Peyer's patch (tissue), 4 donors: ENCODE results near the gene MOB1B. TPM values are rescaled to one million over a fixed set of nuclear protein-coding genes. Genes with fewer than 3 reads are reported as not detected.

Source experiments
- DNase-seq, 3 donors: peaks; one replicate each; pipeline ENCODE4 v3.0.0-alpha.2; 2017 to 2019
- H3K27ac ChIP-seq, 4 donors: fragments of 200-600 bp; sonication (generic); one replicate each; pipeline ENCODE4 v1.5.1; 2016 to 2019
- H3K27me3 ChIP-seq, 2 donors: fragments of 200-600 bp; sonication (generic); one replicate each; pipeline ENCODE4 v1.5.1; 2019
- H3K36me3 ChIP-seq, 3 donors: fragments of 200-600 bp; sonication (generic); one replicate each; pipeline ENCODE4 v1.5.1; 2016 to 2019
- H3K4me1 ChIP-seq, 4 donors: fragments of 200-600 bp; sonication (generic); one replicate each; pipeline ENCODE4 v1.5.1; 2016 to 2019
- H3K4me3 ChIP-seq, 4 donors: fragments of 200-600 bp; sonication (generic); 1 replicate in 3 of 4; 2 replicates in 1 of 4; pipeline ENCODE4 v1.5.1; 2016 to 2019; ENCODE audit warnings: mild to moderate bottlenecking in 1 of 4
- H3K9me3 ChIP-seq, 4 donors: fragments of 200-600 bp; sonication (generic); one replicate each; pipeline ENCODE4 v1.5.1; 2016 to 2019; ENCODE audit warnings: mild to moderate bottlenecking in 1 of 4
- POLR2A ChIP-seq, 2 donors: fragments of 450-650 bp; IDR thresholded peaks; one replicate each; pipeline ENCODE4 v1.5.1; 2017; ENCODE audit warnings: antibody characterized with exemption in 2 of 2, mild to moderate bottlenecking in 2 of 2, moderate library complexity in 2 of 2
- total RNA-seq, 4 donors: library from RNA; depleted of rRNA; stranded (reverse); fragments of >200 nt; gene quantifications; one replicate each; pipeline ENCODE4 v1.1.0, GENCODE V29; 2016
- TF ChIP-seq, protein P1 (sequence below), 6 experiments: fragments of 450-650 bp in 4 of 6; fragments of 200-600 bp in 2 of 6; sonication (generic) in 1 of 6; IDR thresholded peaks; one replicate each; pipeline ENCODE4 v1.5.1; 2017 to 2019; ENCODE audit warnings: antibody characterized with exemption in 6 of 6, mild to moderate bottlenecking in 3 of 6, moderate library complexity in 1 of 6

MOB1B gene
- total RNA-seq, 4 donors from 2014 or later, result 4.0 to 15.7 (median 7.5) TPM

- no peaks in the 10 kb centered on the region for H3K36me3 ChIP-seq
- peak overlapping the region; percentile 60 to 84 (median 78) for H3K4me3 ChIP-seq
- TF ChIP-seq, protein P1, sequence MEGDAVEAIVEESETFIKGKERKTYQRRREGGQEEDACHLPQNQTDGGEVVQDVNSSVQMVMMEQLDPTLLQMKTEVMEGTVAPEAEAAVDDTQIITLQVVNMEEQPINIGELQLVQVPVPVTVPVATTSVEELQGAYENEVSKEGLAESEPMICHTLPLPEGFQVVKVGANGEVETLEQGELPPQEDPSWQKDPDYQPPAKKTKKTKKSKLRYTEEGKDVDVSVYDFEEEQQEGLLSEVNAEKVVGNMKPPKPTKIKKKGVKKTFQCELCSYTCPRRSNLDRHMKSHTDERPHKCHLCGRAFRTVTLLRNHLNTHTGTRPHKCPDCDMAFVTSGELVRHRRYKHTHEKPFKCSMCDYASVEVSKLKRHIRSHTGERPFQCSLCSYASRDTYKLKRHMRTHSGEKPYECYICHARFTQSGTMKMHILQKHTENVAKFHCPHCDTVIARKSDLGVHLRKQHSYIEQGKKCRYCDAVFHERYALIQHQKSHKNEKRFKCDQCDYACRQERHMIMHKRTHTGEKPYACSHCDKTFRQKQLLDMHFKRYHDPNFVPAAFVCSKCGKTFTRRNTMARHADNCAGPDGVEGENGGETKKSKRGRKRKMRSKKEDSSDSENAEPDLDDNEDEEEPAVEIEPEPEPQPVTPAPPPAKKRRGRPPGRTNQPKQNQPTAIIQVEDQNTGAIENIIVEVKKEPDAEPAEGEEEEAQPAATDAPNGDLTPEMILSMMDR (IDR thresholded peaks at IDR 0.05), result no peak
- TF ChIP-seq POLR2A (IDR thresholded peaks at IDR 0.05), result no peak
- peak overlapping the region; percentile 56 to 86 (median 79) for H3K27ac ChIP-seq
- no peaks in the 10 kb centered on the region for H3K9me3 ChIP-seq
- DNase-seq, result no peak
- H3K27me3 ChIP-seq, result no peaks in the 10 kb centered on the region
- no peaks in the 10 kb centered on the region for H3K4me1 ChIP-seq
Measured at GRCh38 chr4:70901607-70901983, 574 bp upstream of the MOB1B start.

DNA sequence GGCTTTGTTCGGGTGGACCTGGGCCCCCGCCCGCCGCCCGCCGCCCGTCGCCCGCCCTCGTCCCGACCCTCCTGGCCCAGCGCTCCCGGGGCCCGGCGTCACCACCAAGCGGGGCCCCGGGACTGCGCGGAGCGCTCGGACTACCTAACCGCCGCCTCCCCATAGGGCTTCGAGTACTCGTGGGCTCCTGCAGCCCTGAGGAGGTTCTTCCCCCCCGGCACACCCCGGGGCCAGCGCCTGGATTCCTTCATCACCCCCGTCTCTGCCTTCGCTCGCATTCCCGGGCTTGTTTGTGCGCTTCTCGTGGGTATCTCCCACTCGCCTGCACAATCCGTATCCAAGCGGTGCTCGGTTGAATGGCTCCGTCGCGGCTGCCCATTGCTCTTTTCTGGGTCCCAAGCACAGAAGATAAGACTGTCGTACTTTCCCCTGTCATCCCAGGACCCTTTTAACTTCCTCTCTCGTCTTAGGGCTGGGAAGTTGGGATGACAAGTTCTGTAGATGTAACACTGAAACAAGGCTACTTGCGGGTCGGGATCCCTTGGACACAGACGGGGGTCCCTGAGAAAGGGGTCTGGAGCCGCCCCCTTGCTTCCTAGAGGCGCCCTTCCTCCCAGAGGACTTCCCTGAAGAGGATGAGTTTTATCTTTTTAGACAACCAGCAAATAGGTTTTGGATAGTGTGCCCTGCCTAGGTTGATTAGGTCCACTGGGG lies 565 bp downstream of the MOB1B start:
- H3K4me1 ChIP-seq, result no peaks in the 10 kb centered on the region
- H3K27me3 ChIP-seq, result no peaks in the 10 kb centered on the region
- peak overlapping the region; percentile 56 to 86 (median 79) for H3K27ac ChIP-seq
- H3K4me3 ChIP-seq, result peak overlapping the region; percentile 60 to 84 (median 78)
- no peaks in the 10 kb centered on the region for H3K9me3 ChIP-seq
- no peaks in the 10 kb centered on the region for H3K36me3 ChIP-seq
- DNase-seq, result peak in 1 of 3 donors; percentile 57
- TF ChIP-seq POLR2A (IDR thresholded peaks at IDR 0.05), result no peak
- TF ChIP-seq, protein P1 (IDR thresholded peaks at IDR 0.05), result no peak

DNA sequence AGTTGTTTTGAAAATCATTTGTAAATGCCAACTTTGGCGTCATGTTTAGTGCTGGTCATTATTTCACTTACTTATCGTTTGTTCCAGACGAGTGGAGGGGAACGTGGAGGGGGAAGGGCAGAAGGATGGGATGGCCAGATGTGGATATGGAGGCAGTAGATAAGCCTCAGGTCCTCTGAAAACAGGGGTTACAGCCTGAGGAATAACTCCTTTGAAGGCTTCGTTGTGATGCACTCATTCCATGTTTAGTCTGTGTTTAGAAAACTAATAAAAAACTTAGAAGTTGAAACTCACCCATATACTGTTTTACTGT lies 1.1 kb downstream of the MOB1B start:
- H3K36me3 ChIP-seq, result no peaks in the 10 kb centered on the region
- TF ChIP-seq, protein P1 (IDR thresholded peaks at IDR 0.05), result no peak
- no peak for TF ChIP-seq POLR2A (IDR thresholded peaks at IDR 0.05)
- H3K4me3 ChIP-seq, result peak overlapping the region; percentile 60 to 84 (median 78)
- no peaks in the 10 kb centered on the region for H3K27me3 ChIP-seq
- H3K27ac ChIP-seq, result peak overlapping the region in 2 of 4 donors; percentile 83 to 86
- no peaks in the 10 kb centered on the region for H3K4me1 ChIP-seq
- DNase-seq, result no peak
- H3K9me3 ChIP-seq, result no peaks in the 10 kb centered on the region

- H3K27ac ChIP-seq, result no peak overlapping the region
- no peaks in the 10 kb centered on the region for H3K36me3 ChIP-seq
- H3K4me3 ChIP-seq, result no peak overlapping the region
- H3K9me3 ChIP-seq, result no peaks in the 10 kb centered on the region
- H3K4me1 ChIP-seq, result peaks cover 0 to 2% (median 0%) of the 10 kb centered on the region in 4 donors
- TF ChIP-seq, protein P1 (IDR thresholded peaks at IDR 0.05), result no peak
- TF ChIP-seq POLR2A (IDR thresholded peaks at IDR 0.05), result no peak
- H3K27me3 ChIP-seq, result no peaks in the 10 kb centered on the region
- DNase-seq, result no peak
Measured at GRCh38 chr4:70908993-70909556, 6.9 kb downstream of the MOB1B start.

- H3K9me3 ChIP-seq, result no peaks in the 10 kb centered on the region
- no peak for DNase-seq
- H3K4me3 ChIP-seq, result no peak overlapping the region
- H3K36me3 ChIP-seq, result no peaks in the 10 kb centered on the region
- peaks cover 0 to 10% (median 0%) of the 10 kb centered on the region in 4 donors for H3K4me1 ChIP-seq
- TF ChIP-seq POLR2A (IDR thresholded peaks at IDR 0.05), result no peak
- TF ChIP-seq, protein P1 (IDR thresholded peaks at IDR 0.05), result no peak
- no peaks in the 10 kb centered on the region for H3K27me3 ChIP-seq
- no peak overlapping the region for H3K27ac ChIP-seq
Measured at GRCh38 chr4:70914000-70914399, 11.8 kb downstream of the MOB1B start.
